Astrocyte of the spinal cord (primary cell): ENCODE measurements around the gene ULK4.

Experiments used
- DNase-seq: peaks from one replicate; pipeline ENCODE4 v3.0.0; 2011; ENCODE audit warnings: low read depth, low spot score
- H3K4me3 ChIP-seq: 2 replicates; pipeline ENCODE4 v1.5.1; 2011; ENCODE audit warnings: low read depth, mild to moderate bottlenecking, low read length, moderate library complexity
- CTCF ChIP-seq: IDR thresholded peaks from 2 replicates; pipeline ENCODE4 v1.5.1; 2012; ENCODE audit warnings: low read depth, mild to moderate bottlenecking, low read length, inconsistent platforms
- in situ Hi-C: cut with HindIII; loops from 2 replicates; pipeline ENCODE4 v1.10.0; 2017; ENCODE audit warnings: low sequenced_read_pairs

Gene ULK4

DNA sequence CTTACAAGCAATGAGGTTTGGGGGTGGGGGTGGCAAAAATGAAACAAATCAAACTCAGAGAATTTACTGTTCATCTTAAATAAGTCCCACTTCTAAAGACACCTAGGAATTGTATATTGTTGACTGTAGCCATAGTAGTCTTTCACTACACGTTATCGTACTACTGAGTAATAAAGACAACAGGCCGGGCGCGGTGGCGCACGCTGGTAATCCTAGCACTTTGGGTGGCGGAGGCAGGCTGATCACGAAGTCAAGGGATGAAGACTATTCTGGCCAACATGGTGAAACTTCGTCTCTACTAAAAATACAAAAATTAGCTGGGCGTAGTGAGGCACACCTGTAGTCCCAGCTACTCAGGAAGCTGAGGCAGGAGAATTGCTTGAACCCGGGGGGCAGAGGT is 531.0 kb downstream of the ULK4 start:
- TF ChIP-seq CTCF, result no peak
- H3K4me3 ChIP-seq, result no peak overlapping the region
- in situ Hi-C loops, result no loop called here

GRCh38 chr3:41430391-41430790 is 531.5 kb downstream of the ULK4 start:
- in situ Hi-C loops, result no loop called here
- no peak for TF ChIP-seq CTCF
- H3K4me3 ChIP-seq, result no peak overlapping the region
- no peak for DNase-seq

More for the DNA sequence above, 531.0 kb downstream of the ULK4 start:
- DNase-seq, result no peak

DNA sequence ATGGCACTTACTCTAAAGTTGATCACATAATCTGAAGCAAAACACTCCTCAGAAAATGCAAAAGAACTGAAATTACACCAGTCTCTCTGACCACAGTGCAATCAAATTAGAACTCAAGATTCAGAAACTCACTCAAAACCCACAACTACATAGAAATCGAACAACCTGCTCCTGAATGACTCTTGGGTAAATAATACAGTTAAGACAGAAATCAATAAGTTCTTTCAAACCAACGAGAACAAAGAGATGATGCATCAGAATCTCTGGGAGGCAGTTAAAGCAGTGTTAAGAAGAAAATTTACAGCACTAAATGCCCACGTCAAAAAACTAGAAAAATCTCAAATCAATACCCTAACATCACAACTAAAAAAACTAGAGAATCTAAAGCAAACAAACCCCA is 535.4 kb downstream of the ULK4 start:
- in situ Hi-C loops, result no loop called here
- no peak for DNase-seq
- TF ChIP-seq CTCF, result no peak

GRCh38 chr3:41424543-41425300 is 537.2 kb downstream of the ULK4 start:
- TF ChIP-seq CTCF, result no peak
- in situ Hi-C loops, result no loop called here
- no peak overlapping the region for H3K4me3 ChIP-seq
- no peak for DNase-seq

More for the DNA sequence above, 535.4 kb downstream of the ULK4 start:
- H3K4me3 ChIP-seq, result no peak overlapping the region

DNA sequence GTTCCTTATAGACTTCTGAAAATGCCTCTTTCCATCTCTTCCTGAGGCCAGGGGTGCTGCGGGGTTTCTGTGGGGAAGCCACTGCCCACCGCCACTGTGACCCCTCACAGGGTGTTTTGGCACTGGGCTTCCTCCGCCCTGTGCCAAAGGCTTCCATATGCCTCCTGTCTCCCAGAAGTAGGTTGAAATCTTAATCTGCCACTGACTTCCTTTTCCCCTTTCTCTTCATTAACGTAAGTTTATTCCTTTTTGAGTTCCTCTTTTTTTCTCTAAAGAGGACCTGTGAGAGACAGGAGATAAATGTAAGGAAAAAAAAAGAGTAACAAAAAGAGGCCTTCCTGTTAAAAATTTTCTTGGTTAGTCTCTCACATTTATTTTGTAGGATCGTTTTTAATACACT is 542.1 kb downstream of the ULK4 start:
- no peak for TF ChIP-seq CTCF
- no peak for DNase-seq
- in situ Hi-C loops, result no loop called here
- no peak overlapping the region for H3K4me3 ChIP-seq

DNA sequence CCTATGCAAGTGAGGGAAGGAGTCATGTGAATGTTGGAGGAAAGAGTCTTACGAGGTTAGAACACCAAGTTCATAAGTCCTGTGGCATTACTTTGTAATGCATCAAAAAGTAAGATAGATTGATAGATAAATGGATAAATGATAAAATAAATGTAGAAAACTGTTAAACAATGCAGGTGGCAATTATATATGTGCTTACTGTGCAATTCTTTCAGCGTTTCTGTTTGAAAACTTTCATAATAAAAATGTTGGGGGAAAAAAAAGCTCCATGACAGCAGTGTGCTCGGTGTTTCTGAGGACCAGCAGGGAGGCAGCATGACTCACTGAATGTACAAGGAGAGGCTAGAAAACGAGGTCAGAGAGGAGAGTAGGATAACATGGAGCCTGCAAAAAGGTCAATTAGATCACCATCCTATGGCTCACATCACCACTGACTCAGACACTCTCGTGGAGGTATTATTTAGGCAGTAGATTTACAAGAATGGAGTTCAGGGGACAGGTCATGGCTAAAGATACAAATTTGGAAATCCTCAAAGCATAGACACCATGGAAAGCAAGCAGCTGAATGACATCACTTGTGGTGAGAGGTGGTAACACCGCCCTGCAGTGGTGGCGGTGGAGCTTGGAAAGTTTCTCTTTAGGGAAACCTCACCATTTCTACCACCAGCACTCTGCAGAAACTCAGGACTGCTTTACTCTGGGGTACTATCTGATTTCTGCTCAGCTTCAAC is 542.8 kb downstream of the ULK4 start:
- in situ Hi-C loops, result no loop called here
- peak; percentile 97 for DNase-seq
- TF ChIP-seq CTCF, result no peak
- H3K4me3 ChIP-seq, result no peak overlapping the region
